ENCODE data around the gene CAPN10. TPM values are rescaled to one million over a fixed set of nuclear protein-coding genes. Genes with fewer than 3 reads are reported as not detected.
A peak's percentile ranks its signal among the peaks of the same experiment; 100 is the strongest.

Gene CAPN10
- total RNA-seq, 1 experiment from 2014 or later: 22.9 TPM

DNA sequence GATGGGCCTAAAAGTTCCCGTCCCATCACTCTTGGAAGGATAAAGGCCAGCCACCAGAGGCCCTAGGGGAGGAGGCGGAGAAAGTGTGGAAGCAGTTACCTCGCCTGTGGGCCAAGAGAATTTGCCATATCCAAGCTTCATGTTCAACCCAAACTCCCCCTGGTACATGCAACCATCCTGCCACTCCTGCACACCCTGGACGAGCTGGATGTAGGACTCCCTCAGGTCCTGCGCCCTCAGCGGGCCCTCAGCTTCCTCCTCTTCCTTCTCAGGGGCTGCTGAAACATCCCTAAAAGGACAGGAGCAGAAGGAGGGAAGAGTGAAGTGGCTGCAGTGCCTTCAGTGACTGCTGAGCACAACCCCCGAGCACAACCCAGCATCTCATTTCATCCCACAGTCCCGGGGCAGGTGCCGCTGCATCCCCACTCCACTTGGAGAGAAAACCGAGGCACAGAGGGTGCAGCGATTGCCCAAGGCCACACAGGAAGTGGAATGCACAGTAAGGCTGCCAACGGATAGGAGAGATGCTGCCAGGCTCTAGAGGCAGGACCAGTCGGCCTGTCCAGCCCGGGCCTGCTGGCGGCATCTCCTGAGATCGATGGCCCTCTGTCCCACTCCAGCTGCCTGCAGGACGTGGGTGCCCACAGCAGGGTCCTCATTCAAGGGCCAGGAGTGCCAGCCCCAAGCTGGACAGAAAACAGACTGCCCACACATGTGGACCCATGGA lies 31.6 kb upstream of the CAPN10 start:
- no peaks in the 10 kb centered on the region for H4K20me1 ChIP-seq (ENCODE audit: insufficient read depth, low read depth, low read length)
- H3K27ac ChIP-seq (ENCODE audit: low read length): no peak overlapping the region
- H3K9ac ChIP-seq (ENCODE audit: low read length): no peak overlapping the region
- peaks cover 4% of the 10 kb centered on the region for H3K9me3 ChIP-seq (ENCODE audit: low read length)
- H3K36me3 ChIP-seq (ENCODE audit: insufficient read depth, low read length): peaks cover 65% of the 10 kb centered on the region
- H3K4me2 ChIP-seq (ENCODE audit: low read depth, low read length, poor library complexity, severe bottlenecking): no peak overlapping the region
- peaks cover 94% of the 10 kb centered on the region for H3K79me2 ChIP-seq (ENCODE audit: low read length)
- no peak overlapping the region for H3K4me3 ChIP-seq (ENCODE audit: low read length)
- no peak overlapping the region for H2AFZ ChIP-seq (ENCODE audit: low read length)
- H3K27me3 ChIP-seq (ENCODE audit: low read length): no peaks in the 10 kb centered on the region
- no peaks in the 10 kb centered on the region for H3K9me2 ChIP-seq (replicated peaks; ENCODE audit: insufficient read depth, low read length)
- peaks cover 13% of the 10 kb centered on the region for H3K4me1 ChIP-seq (ENCODE audit: low read length)
- DNase-seq: no peak

DNA sequence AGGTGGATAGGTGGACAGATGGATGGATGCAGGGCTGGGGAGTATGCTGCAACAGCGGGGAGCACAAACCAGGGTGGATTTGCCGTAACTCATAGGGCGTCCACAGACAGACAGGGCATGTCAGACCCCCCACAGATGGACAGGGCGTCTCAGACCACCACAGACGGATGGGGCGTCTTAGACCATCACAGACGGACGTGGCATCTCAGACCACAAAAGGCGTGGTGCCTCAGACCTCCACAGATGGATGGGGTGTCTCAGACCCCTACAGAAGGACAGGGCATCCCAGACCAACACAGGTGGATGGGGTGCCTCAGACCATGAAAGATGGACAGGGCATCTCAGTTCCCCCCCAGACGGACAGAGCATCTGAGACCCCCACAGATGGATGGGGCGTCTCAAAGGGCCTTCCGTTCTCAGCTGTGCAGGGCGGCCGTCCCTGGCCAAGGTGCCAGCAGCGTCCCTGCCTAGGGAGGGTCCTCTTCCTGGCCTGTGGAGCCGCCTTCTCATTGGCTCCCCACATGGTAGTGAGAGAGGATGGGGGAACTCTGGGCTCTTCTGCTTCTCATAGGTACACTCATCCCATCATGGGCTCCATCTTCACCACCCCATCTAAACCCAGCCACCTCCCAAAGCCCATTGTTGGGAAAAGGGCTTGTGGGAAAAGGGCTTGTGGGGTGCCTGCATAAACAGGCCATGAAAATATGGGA lies 30.8 kb upstream of the CAPN10 start:
- no peak overlapping the region for H3K9ac ChIP-seq (ENCODE audit: low read length)
- H3K4me2 ChIP-seq (ENCODE audit: low read depth, low read length, poor library complexity, severe bottlenecking): no peak overlapping the region
- peaks cover 4% of the 10 kb centered on the region for H3K9me3 ChIP-seq (ENCODE audit: low read length)
- no peaks in the 10 kb centered on the region for H3K9me2 ChIP-seq (replicated peaks; ENCODE audit: insufficient read depth, low read length)
- H2AFZ ChIP-seq (ENCODE audit: low read length): no peak overlapping the region
- peaks cover 14% of the 10 kb centered on the region for H3K4me1 ChIP-seq (ENCODE audit: low read length)
- no peak overlapping the region for H3K4me3 ChIP-seq (ENCODE audit: low read length)
- peaks cover 95% of the 10 kb centered on the region for H3K79me2 ChIP-seq (ENCODE audit: low read length)
- DNase-seq: no peak
- no peaks in the 10 kb centered on the region for H3K27me3 ChIP-seq (ENCODE audit: low read length)
- H4K20me1 ChIP-seq (ENCODE audit: insufficient read depth, low read depth, low read length): no peaks in the 10 kb centered on the region
- peaks cover 62% of the 10 kb centered on the region for H3K36me3 ChIP-seq (ENCODE audit: insufficient read depth, low read length)
- H3K27ac ChIP-seq (ENCODE audit: low read length): no peak overlapping the region

DNA sequence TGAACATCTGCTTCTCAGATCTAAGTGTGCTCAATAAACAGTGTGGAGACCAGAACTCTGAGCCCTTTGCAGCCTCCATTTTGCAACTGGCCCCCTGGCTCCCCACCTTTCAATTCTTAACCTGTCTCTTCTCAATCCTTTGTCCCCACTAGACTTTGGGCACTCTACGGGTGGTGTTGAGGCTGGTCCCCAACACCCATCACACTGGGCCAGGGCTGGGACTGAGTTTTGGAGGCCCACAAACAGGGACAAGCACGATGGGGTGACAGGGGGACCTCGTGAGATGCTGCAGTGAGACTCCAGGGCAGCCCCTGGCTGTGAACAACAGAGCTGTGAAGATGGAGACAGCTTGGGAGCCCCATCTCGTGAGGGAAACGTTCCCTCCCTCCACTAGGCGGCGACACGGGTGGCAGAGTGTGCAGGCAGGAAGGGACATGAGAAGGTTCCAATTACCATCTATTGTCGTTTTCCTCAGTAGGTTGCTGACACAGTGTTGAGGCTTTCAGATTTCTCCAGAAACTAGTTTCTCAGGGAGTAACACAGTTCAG lies 29.9 kb upstream of the CAPN10 start:
- Histone ChIP-seq H3K4me1 (ENCODE audit: low read length) (peaks cover 17% of the 10 kb centered on the region), H4K20me1 (ENCODE audit: insufficient read depth, low read depth, low read length) (no peaks in the 10 kb centered on the region), H3K4me2 (ENCODE audit: low read depth, low read length, poor library complexity, severe bottlenecking) (no peak overlapping the region), H3K36me3 (ENCODE audit: insufficient read depth, low read length) (peaks cover 53% of the 10 kb centered on the region), H3K27ac (ENCODE audit: low read length) (no peak overlapping the region), H3K9me2 (replicated peaks; ENCODE audit: insufficient read depth, low read length) (no peaks in the 10 kb centered on the region), H3K79me2 (ENCODE audit: low read length) (peaks cover 90% of the 10 kb centered on the region), H3K4me3 (ENCODE audit: low read length) (no peak overlapping the region), H3K9me3 (ENCODE audit: low read length) (no peaks in the 10 kb centered on the region), H2AFZ (ENCODE audit: low read length) (no peak overlapping the region), H3K9ac (ENCODE audit: low read length) (no peak overlapping the region), H3K27me3 (ENCODE audit: low read length) (no peaks in the 10 kb centered on the region)
- DNase-seq: peak; percentile 76

GRCh38 chr2:240557101-240557751 lies 29.3 kb upstream of the CAPN10 start:
- H3K36me3 ChIP-seq (ENCODE audit: insufficient read depth, low read length): peaks cover 47% of the 10 kb centered on the region
- H3K4me1 ChIP-seq (ENCODE audit: low read length): peaks cover 23% of the 10 kb centered on the region
- H3K79me2 ChIP-seq (ENCODE audit: low read length): peaks cover 89% of the 10 kb centered on the region
- H3K27ac ChIP-seq (ENCODE audit: low read length): no peak overlapping the region
- H3K9ac ChIP-seq (ENCODE audit: low read length): no peak overlapping the region
- no peak overlapping the region for H3K4me2 ChIP-seq (ENCODE audit: low read depth, low read length, poor library complexity, severe bottlenecking)
- H3K4me3 ChIP-seq (ENCODE audit: low read length): no peak overlapping the region
- DNase-seq: no peak
- H2AFZ ChIP-seq (ENCODE audit: low read length): no peak overlapping the region
- H3K27me3 ChIP-seq (ENCODE audit: low read length): no peaks in the 10 kb centered on the region
- H3K9me2 ChIP-seq (replicated peaks; ENCODE audit: insufficient read depth, low read length): no peaks in the 10 kb centered on the region
- H4K20me1 ChIP-seq (ENCODE audit: insufficient read depth, low read depth, low read length): no peaks in the 10 kb centered on the region
- H3K9me3 ChIP-seq (ENCODE audit: low read length): no peaks in the 10 kb centered on the region

GRCh38 chr2:240557808-240558207 lies 28.7 kb upstream of the CAPN10 start, which contains the start of gene ANKMY1:
TSS of gene ANKMY1 (minus strand) at chr2:240557988. CDS start at chr2:240557335, 653 bp downstream.
- H3K4me1 ChIP-seq (ENCODE audit: low read length): peaks cover 27% of the 10 kb centered on the region
- peaks cover 89% of the 10 kb centered on the region for H3K79me2 ChIP-seq (ENCODE audit: low read length)
- no peaks in the 10 kb centered on the region for H4K20me1 ChIP-seq (ENCODE audit: insufficient read depth, low read depth, low read length)

DNA sequence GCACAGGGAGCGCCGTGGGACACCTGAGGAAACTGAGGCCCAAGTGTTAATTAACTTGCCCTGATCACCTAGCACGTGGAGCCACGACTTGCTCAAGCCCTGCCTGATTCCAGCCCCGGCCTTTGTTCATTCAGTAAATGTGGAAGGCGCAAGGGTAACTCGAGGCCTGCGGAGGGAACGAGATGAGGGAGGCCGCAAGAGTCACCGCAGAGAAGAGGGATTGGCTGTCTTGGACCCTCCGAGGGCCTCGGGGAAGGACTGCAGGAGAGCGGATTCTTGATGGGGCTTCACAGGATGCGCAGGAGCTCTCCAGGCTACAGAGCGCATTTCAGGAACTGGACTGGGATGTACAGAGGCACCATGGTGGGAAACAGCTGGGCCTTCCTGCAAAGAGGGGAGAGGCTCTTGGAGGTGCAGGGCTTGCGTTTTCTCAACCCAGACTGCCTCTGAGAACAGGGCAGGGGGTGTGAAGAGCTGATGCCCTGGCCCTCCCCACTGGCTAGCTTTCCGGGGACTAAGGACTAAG lies 28.2 kb upstream of the CAPN10 start:
- Histone ChIP-seq H3K9me3 (ENCODE audit: low read length) (no peaks in the 10 kb centered on the region), H3K4me3 (ENCODE audit: low read length) (no peak overlapping the region), H3K4me2 (ENCODE audit: low read depth, low read length, poor library complexity, severe bottlenecking) (no peak overlapping the region), H3K4me1 (ENCODE audit: low read length) (peaks cover 27% of the 10 kb centered on the region), H3K9ac (ENCODE audit: low read length) (no peak overlapping the region), H3K27ac (ENCODE audit: low read length) (no peak overlapping the region), H4K20me1 (ENCODE audit: insufficient read depth, low read depth, low read length) (no peaks in the 10 kb centered on the region), H3K9me2 (replicated peaks; ENCODE audit: insufficient read depth, low read length) (no peaks in the 10 kb centered on the region), H3K36me3 (ENCODE audit: insufficient read depth, low read length) (peaks cover 36% of the 10 kb centered on the region), H3K27me3 (ENCODE audit: low read length) (no peaks in the 10 kb centered on the region), H2AFZ (ENCODE audit: low read length) (no peak overlapping the region), H3K79me2 (ENCODE audit: low read length) (peaks cover 84% of the 10 kb centered on the region)
- DNase-seq: no peak

More at GRCh38 chr2:240557808-240558207, 28.7 kb upstream of the CAPN10 start, which contains the start of gene ANKMY1:
- H3K4me2 ChIP-seq (ENCODE audit: low read depth, low read length, poor library complexity, severe bottlenecking): peak within 1 kb of the TSS; percentile 90
- no peak within 1 kb of the TSS for H2AFZ ChIP-seq (ENCODE audit: low read length)
- DNase-seq: no peak
- no peaks in the 10 kb centered on the region for H3K27me3 ChIP-seq (ENCODE audit: low read length)
- 0 out of 2 replicates have a peak within 1 kb of the TSS, but pooled peaks have one; percentile 83 for H3K4me3 ChIP-seq (ENCODE audit: low read length)
- no peaks in the 10 kb centered on the region for H3K9me3 ChIP-seq (ENCODE audit: low read length)
- H3K9ac ChIP-seq (ENCODE audit: low read length): peak within 1 kb of the TSS; percentile 98; the same call in 1 of the 2 replicates
- H3K9me2 ChIP-seq (replicated peaks; ENCODE audit: insufficient read depth, low read length): no peaks in the 10 kb centered on the region
- H3K27ac ChIP-seq (ENCODE audit: low read length): peak within 1 kb of the TSS; percentile 44; the same call in 1 of the 2 replicates
- H3K36me3 ChIP-seq (ENCODE audit: insufficient read depth, low read length): peaks cover 41% of the 10 kb centered on the region

DNA sequence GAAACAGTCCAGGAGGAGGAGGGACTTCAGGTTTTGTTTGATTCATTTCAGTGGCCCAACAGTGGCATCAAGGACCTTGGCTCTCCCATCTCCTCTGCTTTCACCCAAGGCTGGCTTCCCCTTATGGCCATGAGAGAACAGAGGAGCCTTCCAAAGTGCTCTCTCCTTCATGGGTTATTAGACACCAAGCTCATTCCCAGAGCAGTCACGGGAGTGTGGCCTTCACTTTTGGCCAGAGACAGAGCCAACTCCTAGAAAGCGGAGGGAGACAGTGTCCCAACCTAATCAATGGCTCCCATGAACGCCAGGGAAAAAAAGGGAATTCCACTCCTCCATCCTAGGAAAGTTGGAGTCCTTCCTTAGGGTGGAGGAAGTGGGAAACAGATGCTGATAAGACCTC lies 27.2 kb upstream of the CAPN10 start:
- Histone ChIP-seq H3K9me2 (replicated peaks; ENCODE audit: insufficient read depth, low read length) (no peaks in the 10 kb centered on the region), H3K4me2 (ENCODE audit: low read depth, low read length, poor library complexity, severe bottlenecking) (peak overlapping the region; percentile 90), H3K4me3 (ENCODE audit: low read length) (peak overlapping the region; percentile 83), H3K36me3 (ENCODE audit: insufficient read depth, low read length) (peaks cover 33% of the 10 kb centered on the region), H3K9ac (ENCODE audit: low read length) (peak overlapping the region; percentile 98), H2AFZ (ENCODE audit: low read length) (no peak overlapping the region), H4K20me1 (ENCODE audit: insufficient read depth, low read depth, low read length) (no peaks in the 10 kb centered on the region), H3K79me2 (ENCODE audit: low read length) (peaks cover 77% of the 10 kb centered on the region), H3K4me1 (ENCODE audit: low read length) (peaks cover 27% of the 10 kb centered on the region), H3K27ac (ENCODE audit: low read length) (peak overlapping the region; percentile 44; the same call in 1 of the 2 replicates), H3K9me3 (ENCODE audit: low read length) (no peaks in the 10 kb centered on the region), H3K27me3 (ENCODE audit: low read length) (no peaks in the 10 kb centered on the region)
- no peak for DNase-seq

Data from Karpas-422 (cell line).